HL-60/S4 treated with phorbol 12-myristate 13-acetate at 8.2 ng/mL for 4 days and 3 days (cell line): Measurements from ENCODE around the gene MACROD2.
"Not testable (repeated sequence)": the region's sequence is repeated elsewhere in the genome, so short reads cannot be mapped to it uniquely, and the experiment has no call there.

Source experiments
- in situ Hi-C: fragments of 300-500 bp; cut with MboI; formaldehyde crosslinking; loops from 2 replicates; pipeline ENCODE4 v1.15.0; 2022; ENCODE audit warnings: low sequenced_read_pairs

The MACROD2 gene

GRCh38 chr20:14446446-14446845 is 451.1 kb downstream of the MACROD2 start:
- in situ Hi-C loops, result no loop called here

DNA sequence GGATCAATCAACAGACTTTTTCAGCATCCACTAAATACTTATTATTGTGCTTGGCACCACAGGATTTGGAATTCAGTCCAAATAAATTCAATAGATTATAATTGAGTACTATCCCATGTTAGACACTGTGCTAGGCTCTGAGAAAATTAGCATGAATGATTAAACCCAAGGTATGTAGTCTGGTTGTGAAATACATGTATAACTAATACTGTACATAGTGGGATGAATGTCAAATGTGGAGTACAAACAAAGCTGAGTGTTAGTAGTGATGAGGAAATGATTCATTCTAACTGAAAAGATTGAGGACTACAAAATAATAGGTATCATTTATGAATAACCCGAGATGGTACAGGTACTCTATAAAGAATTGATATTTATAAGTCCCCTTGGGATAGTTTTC is 454.0 kb downstream of the MACROD2 start:
- in situ Hi-C loops, result no loop called here

DNA sequence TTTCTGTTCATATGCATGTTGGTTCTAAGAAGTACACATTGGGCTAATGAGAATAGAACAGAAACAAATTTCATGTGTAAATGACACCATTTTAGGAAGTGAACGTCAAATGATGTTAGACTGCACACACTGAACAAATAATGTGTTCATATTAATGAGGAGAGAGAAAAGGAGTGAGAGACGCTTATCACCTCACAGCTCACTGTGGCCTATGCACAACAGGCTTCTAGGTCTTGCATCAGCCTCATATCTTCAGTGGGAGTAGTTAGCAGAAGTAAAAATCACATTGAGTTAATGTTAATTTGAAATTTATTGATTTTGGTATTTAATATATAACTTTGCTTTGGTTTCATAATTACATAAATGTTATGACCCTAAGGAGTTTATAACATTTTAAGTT is 454.9 kb downstream of the MACROD2 start:
- in situ Hi-C loops, result loop anchor here (10.0 kb wide), 1 partner anchor 695 kb away; no protein-coding TSS in a partner anchor

GRCh38 chr20:14451458-14451857 is 456.1 kb downstream of the MACROD2 start:
- in situ Hi-C loops, result loop anchor here (10.0 kb wide), 1 partner anchor 693 kb away; no protein-coding TSS in a partner anchor

- in situ Hi-C loops, result loop anchor here (10.0 kb wide), 1 partner anchor 692 kb away; no protein-coding TSS in a partner anchor
Measured at GRCh38 chr20:14453259-14453658, 457.9 kb downstream of the MACROD2 start.

DNA sequence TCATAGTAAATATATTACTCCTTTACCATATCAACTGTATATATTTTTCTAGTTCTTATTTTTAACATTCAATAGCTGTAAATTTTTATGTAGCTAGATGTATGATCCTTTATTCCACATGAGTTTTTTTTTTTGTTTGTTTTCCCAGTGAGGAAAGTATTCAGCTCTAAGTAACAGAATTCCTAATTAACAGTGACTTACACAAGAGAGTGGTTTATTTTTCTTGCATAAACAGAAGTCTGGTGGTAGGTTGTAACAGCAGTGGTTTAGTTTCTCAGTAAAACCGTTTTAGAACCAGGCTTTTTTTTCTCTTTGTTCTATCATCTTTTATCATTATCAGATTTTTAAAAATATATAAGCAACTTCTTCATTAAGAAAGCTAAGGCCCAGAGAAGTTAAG is 459.0 kb downstream of the MACROD2 start:
- in situ Hi-C loops, result loop anchor here (10.0 kb wide), 1 partner anchor 691 kb away; no protein-coding TSS in a partner anchor

GRCh38 chr20:14467104-14467827 is 471.9 kb downstream of the MACROD2 start:
- in situ Hi-C loops, result not testable (repeated sequence)

- in situ Hi-C loops, result no loop called here
Measured at GRCh38 chr20:14470231-14470899, 475.0 kb downstream of the MACROD2 start.

GRCh38 chr20:14470977-14471661 is 475.8 kb downstream of the MACROD2 start:
- in situ Hi-C loops, result no loop called here

DNA sequence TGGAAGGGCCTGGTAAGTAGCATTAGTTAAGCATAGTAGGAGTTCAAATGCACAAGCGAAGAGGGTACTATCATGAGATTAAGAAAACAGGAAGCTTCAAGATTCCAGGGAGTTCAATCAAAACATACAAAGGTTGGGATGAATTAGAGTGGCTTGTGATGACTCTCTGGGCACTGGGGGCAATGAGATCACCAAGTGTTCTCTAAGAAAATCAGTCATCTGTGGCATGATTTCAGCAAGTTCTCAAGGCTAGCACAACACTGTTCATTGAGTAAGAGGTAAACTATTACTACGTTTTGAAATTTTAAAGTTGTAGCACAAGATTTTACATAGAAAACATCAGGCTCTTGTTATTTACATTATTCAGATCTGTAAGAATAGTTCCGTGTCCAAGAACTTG is 481.8 kb downstream of the MACROD2 start:
- in situ Hi-C loops, result no loop called here

GRCh38 chr20:14478126-14478525 is 482.8 kb downstream of the MACROD2 start:
- in situ Hi-C loops, result no loop called here

DNA sequence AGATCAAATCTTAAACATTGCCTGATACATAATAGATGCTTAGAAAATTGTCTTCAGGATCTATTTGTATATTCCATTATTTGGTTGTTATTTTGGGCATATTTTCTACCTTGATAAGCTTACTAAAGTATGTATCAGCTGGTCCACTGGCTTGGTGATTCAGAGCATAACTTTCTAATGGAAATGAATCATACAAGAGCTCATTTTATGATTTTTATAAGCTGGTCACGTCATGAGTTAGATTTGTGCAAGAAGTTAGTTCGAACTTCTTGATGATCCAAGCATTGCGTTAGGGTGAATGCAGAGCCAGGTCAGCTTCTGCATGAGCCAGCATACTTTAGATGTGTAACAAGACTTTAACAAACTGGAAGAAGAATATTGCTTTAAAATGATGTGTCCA is 486.5 kb downstream of the MACROD2 start:
- in situ Hi-C loops, result no loop called here

GRCh38 chr20:14488212-14488611 is 492.9 kb downstream of the MACROD2 start:
- in situ Hi-C loops, result no loop called here

DNA sequence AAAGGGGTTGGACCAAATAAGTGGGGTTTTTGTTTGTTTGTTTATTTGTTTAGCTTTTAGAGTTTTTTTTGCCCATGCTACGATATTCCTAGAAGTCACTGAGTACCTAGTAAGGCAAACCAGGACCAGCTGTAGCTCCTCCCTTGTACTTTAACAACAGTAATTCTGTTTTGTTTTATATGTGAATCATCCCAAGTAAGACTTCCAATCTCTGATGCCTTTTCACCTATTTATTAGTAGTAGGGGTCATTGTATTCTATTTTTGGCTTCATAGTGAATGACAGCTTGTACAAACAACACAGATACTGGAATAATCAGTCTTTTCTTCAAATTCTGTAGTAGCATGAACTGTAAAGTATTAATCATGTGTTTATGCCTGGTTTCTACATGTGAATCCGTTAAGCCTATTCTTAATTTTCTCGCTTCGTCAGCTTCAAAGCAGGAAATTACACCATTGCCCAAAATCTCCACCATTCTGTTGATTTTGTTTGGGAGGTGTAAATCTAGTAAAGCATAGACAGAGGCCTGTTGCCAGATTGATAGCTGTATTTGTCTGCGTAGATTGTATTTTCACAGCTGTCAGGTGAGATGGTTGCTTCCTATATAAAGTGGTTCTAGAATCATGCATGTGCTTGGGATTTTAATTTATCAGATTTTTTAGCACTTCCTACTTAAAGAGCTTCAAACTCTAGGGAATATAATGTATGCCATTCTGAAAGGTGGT is 493.6 kb downstream of the MACROD2 start:
- in situ Hi-C loops, result no loop called here

GRCh38 chr20:14489544-14489943 is 494.2 kb downstream of the MACROD2 start:
- in situ Hi-C loops, result no loop called here

DNA sequence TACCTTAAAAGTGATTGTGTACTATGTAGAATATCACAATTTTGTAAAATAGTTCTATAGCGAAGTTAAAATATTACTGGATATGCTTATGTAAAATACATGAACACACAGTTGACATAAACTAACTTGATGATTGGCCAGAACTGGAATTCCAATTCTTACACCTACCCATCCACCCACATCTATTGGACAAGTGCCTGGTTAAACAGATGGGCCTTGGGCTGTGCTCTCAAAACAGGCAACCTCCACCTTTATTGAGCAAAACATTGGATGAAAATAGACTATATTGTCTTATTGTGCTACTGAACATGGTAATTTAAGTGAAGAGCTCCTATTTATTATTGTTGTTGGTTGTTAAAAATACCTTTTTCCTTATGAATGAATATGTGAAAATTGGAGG is 496.1 kb downstream of the MACROD2 start:
- in situ Hi-C loops, result no loop called here

- in situ Hi-C loops, result no loop called here
Measured at GRCh38 chr20:14493408-14493807, 498.1 kb downstream of the MACROD2 start.

DNA sequence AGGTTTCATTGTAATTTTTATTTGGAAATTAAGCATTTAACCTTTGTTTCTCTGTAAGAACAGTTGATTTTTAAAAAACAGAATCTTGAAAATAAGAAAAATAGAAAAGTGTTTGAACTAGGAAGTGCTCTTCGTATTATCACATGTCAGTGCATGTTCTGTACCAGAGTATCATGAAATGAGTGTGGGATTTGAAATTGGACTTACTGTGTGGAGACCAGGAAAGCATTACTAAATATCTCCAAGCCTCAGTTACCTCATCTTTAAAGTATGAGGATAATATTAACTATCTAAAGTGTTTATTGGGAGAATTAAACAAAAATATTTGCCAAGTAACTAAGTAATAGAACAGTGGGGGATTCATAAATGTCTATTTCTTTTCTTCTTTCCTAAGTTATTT is 499.0 kb downstream of the MACROD2 start:
- in situ Hi-C loops, result no loop called here

DNA sequence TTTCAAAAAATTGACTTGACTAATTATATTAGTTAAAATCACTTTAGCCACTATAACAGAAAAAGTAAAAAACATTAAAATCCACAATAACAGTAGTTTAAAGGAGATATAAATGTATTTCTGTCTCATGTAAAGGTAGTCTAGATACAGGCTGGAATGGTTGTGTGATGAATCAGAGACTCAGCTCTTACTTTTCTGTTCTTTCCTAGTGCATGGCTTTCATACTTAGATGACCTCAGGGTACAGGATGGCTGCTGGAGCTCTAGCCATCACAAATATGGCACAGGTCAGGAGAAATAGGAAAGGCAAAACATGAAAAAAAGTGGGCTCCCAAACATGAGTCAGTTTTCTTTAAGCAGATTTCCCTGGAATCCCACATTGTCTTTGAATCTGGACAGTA is 499.8 kb downstream of the MACROD2 start:
- in situ Hi-C loops, result no loop called here

DNA sequence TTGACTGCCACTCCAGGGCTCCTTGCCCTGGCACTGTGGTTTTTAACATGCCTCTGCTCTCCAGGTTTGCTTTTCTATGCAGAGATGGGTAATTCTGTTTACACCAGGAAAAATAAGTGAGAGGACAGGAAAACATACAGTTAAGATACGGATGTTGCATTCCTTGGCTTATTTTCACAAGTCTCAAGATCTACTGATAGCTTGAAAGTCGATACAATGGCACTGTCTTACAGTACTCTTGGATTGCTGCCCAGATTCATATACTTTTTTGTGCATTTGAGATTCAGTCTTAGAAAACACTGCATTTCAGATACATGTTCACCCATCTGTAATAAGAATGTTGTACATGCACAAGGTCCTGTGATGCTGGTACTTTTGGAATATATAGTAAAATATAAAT is 501.7 kb downstream of the MACROD2 start:
- in situ Hi-C loops, result no loop called here

DNA sequence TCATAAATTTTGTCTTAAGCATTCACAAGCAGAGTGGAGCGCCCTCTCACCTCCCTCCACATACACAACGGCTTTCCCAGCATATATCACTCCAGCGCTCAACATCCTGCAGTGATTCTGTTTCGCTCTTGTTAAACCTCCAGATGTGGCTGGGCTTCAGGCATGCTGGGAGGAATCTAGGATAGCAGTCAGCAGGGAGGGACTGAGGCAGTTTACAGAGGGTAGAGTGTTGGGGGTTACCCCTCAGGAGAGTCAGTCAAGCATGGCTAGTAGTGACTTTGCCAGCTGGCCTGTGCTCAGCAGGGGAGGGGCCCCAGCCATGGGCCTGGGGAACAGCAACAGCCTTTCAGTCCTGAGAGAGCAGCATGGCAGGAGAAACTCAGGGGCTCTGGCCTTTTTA is 503.5 kb downstream of the MACROD2 start:
- in situ Hi-C loops, result no loop called here
